Left lobe of liver (tissue), 2 donors: ENCODE data around the gene PHGDH. TPM values are rescaled to one million over a fixed set of nuclear protein-coding genes. Genes with fewer than 3 reads are reported as not detected.

Experiments
- ATAC-seq: fragments of 200-7000 bp; cut with Tn5 transposase; one replicate; pipeline ENCODE4 v1.9.1; 2020; ENCODE audit warnings: mild to moderate bottlenecking, moderate library complexity
- DNase-seq: peaks from one replicate; pipeline ENCODE4 v3.0.0-alpha.2; 2020; ENCODE audit warnings: low spot score
- total RNA-seq: library from RNA; stranded (reverse); gene quantifications from one replicate; pipeline ENCODE4 v1.2.1, GENCODE V29; 2021
- donor health status: DM: no; HTN: no; CAD: no; lungs with moderate emphysema.
- donor health status: DM: no; HTN: yes; CAD: no.

PHGDH gene
- 76.3 TPM for total RNA-seq

GRCh38 chr1:119711804-119712341, at the start of gene PHGDH:
TSS of gene PHGDH (plus strand) at chr1:119711934. CDS start at chr1:119712023, 89 bp downstream.
- peak; percentile 82 for ATAC-seq
- DNase-seq, result peak; percentile 82

GRCh38 chr1:119662034-119662437, 49.7 kb upstream of the PHGDH start:
- no peak for DNase-seq
- no peak for ATAC-seq

- DNase-seq, result no peak
- ATAC-seq, result no peak
These were observed 47.7 kb upstream of the PHGDH start for GRCh38 chr1:119664067-119664466.

DNA sequence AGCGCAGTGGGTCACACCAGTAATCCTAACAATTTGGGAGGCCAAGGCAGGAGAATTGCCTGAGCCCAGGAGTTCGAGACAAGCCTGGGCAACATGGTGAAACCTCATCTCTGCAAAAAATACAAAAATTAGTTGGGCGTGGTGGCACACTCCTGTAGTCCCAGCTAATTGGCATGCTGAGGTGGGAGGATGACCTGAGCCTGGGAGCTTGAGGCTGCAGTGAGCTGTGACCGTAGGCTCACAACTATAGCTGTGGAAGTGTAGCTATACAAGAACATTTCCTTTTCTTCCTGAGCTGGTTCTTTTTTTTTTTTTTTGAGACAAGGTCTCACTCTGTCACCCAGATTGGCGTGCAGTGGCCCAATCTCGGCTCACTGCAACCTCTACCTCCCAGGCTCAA, 44.6 kb upstream of the PHGDH start:
- DNase-seq (no peak), ATAC-seq (no peak)

- no peak for ATAC-seq
These were observed 40.8 kb upstream of the PHGDH start for GRCh38 chr1:119670898-119671297.

DNA sequence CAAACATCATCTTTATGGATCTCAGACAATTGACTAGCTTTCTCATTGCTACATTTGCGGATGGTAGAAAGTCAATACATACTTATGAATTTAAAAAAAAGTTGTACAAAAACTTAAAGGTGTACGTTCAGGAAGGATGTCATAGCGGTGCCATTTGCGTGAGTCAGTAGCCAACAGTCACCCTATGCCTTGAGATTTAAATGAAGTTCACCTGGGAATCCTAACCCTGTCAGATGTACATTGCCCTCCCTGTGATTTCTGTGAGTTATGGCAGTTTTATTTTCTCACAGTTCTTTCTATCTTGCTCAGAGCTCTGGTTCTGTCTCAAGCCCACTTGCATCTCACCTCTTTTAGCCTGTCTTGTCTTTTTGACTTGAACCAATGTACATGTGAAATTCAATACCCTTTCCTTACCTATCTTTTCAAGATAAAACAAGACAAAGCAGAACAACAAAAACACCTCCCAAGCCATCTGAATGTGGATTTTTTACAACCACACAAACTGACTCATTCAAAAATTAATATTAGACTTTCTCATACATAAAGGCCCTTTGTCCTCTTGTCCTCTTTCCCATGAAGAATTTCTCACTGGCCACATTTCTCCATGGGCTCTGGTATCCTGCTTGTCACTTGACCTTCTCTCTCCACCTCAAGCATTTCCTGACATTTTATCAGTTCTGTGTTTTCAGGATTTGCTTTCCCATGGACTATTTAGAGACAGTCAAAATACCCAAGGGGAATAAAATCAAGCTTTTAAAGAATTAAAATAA, 38.4 kb upstream of the PHGDH start:
- no peak for ATAC-seq
- DNase-seq, result no peak

More at GRCh38 chr1:119670898-119671297, 40.8 kb upstream of the PHGDH start:
- DNase-seq, result no peak

- DNase-seq (no peak), ATAC-seq (no peak)
These were observed 37.6 kb upstream of the PHGDH start for GRCh38 chr1:119674111-119674526.

DNA sequence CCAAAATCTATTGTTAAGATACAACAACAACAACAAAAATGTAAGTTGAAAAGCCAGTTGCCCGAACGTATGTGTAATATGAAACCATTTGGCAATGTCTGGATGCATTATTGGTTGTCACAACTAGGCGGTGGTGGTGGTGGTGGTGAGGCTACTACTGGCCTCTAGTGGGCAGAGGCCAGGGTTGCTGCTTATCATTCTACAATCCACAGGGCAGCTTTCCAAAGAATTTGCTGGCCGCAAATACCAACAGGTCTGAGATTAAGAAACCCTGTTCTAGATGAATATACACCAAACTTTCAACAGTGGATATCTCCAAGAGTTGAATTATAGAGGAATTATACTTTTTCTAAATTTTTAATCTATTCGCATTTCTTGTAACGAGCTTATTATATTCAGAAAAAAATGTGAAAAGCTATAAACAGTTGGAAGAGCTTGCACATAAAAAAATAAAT, 36.9 kb upstream of the PHGDH start:
- ATAC-seq, result peak; percentile 72
- peak; percentile 87 for DNase-seq

- DNase-seq, result peak; percentile 87
- peak; percentile 70 for ATAC-seq
These were observed 36.1 kb upstream of the PHGDH start for GRCh38 chr1:119675349-119676345.

DNA sequence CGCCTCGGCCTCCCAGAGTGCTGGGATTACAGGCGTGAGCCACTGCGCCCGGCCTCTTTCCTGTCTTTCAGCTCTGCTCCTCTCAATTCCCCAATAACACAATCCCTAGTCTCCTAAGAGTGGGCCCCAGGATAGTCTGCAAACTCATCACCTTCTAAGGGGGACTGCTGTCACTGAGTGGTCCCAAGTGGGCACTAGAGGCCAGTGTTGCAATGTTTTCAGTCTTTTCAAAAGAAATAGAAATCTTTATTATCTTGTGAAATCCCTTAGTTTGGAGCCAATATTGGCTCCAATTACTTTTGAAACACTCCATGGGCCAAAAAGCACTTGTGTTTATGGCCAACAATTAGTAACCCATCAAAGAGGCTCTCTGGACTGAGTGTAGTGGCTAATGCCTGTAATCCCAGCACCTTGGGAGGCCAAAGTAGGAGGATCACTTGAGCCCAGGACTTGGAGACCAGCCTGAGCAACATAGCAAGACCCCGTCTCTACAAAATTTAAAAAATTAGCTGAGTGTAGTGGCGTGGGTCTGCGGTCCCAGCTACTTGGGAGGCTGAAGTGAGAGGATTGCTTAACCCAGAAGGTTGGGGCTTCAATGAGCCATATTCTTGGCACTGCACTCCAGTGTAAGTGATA, 35.0 kb upstream of the PHGDH start:
- DNase-seq (peak; percentile 68), ATAC-seq (peak; percentile 67)

- no peak for ATAC-seq
- no peak for DNase-seq
These were observed 32.5 kb upstream of the PHGDH start for GRCh38 chr1:119679223-119679622.

GRCh38 chr1:119680193-119680592, 31.5 kb upstream of the PHGDH start:
- no peak for DNase-seq
- ATAC-seq, result no peak

DNA sequence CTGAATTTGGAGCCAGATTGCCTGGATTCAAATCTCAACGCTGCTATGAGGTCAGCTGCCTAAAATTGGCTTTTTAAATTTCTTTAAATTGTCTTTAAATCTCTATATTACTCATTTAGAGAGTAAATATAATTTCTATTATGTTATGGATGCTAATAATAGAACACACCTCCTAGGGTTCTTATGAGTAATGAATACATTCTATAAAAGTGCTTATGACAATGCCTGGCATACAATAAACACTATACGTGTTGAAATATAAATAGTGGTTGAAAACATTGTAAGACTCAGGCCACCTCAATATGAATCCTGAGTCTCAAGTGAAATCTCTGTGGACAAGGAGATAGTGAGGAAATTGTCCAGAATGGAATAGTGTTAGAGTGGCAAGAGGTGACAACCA, 31.0 kb upstream of the PHGDH start:
- no peak for ATAC-seq
- DNase-seq, result no peak

DNA sequence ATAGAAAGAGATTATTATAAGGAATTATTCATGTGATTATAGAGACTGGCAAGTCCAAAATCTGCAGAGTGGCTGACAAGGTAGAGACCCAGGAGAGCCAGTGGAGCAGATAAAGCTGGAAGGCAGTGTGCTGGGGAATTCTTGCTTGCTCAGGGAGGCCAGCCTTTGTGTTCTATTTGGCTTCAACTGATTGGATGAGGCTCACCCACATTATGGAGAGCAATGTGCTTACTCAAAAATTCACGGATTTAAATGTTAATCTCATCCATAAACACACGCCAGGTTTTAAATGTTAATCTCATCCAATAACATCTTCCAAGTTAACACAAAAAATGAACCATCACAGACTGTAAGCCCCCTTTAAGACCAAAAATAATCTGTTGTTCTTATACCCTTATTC, 30.2 kb upstream of the PHGDH start:
- ATAC-seq (no peak), DNase-seq (no peak)

GRCh38 chr1:119682141-119682540, 29.6 kb upstream of the PHGDH start:
- ATAC-seq, result no peak
- DNase-seq, result no peak

- DNase-seq, result no peak
- no peak for ATAC-seq
These were observed 27.8 kb upstream of the PHGDH start for GRCh38 chr1:119683893-119684292.

DNA sequence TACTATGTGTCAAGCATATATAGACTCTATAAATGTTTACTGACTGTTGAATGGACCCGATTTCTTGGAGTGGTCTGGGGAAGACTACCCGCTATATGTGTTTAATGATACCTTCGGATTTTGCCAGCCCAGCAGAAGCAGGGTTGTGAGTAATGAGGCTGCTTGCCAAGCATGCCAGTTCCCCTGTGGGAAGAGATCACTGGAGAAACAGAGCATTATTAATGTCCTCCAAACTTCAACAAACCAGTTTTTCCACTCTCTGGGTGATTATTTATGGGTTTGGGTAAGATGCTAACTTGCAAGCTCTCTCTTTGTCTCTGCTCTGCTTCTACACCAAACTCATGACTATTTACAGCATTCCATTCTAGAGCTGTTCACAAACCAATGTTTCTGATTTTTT, 25.1 kb upstream of the PHGDH start:
- DNase-seq, result no peak
- ATAC-seq, result no peak

DNA sequence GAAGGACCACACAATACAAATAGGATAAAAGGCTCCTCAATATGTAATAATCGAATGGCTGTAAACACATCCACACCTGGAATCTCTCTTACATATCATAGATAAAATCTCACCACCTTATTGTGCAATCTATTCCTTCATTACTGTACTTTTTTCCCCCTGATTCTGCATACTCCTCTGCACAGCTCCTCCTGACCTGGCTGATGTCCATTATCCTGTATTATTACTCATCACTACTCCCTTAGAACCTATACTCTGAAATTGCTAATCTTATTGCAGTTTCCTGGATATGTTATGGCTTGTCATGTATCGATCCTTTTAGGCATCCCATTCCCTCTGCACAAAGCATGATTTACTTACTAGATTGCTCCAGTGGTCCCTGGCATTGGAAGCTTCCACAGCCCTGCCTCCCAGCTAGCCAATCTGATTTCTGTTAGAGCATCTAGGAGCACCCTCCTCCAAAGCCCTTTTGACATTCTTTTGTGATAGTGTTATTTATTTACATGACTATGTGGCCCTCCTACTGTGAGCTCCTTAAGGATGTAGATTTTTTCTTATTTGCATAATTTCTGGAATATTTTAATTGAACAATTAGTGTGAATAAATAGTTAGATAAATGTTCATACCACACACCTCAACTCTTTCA, 24.2 kb upstream of the PHGDH start:
- ATAC-seq, result no peak
- no peak for DNase-seq

- ATAC-seq (no peak), DNase-seq (no peak)
These were observed 22.9 kb upstream of the PHGDH start for GRCh38 chr1:119688810-119689209.

DNA sequence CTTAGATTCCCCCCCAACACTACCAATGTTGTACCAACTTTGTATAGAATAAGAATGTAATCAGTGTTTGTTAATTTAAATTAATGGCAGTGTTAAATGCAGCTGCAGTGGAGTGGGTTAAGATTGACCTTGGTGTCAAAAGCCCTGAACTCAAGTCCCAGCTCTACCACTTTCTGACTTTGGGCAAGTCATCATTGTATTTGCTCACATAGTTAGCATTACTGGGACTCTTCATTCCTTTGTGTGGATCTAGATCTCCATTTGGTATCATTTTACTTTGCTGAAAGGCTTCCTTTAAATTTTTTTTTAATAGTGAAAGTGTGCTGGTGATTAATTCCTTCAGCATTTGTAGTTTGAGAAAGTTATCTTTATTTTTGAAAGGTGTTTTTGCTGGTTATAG, 22.2 kb upstream of the PHGDH start:
- DNase-seq, result no peak
- ATAC-seq, result no peak
